ENCODE results near the gene DESI2.
A peak's percentile ranks its signal among the peaks of the same experiment; 100 is the strongest.

DESI2 gene

DNA sequence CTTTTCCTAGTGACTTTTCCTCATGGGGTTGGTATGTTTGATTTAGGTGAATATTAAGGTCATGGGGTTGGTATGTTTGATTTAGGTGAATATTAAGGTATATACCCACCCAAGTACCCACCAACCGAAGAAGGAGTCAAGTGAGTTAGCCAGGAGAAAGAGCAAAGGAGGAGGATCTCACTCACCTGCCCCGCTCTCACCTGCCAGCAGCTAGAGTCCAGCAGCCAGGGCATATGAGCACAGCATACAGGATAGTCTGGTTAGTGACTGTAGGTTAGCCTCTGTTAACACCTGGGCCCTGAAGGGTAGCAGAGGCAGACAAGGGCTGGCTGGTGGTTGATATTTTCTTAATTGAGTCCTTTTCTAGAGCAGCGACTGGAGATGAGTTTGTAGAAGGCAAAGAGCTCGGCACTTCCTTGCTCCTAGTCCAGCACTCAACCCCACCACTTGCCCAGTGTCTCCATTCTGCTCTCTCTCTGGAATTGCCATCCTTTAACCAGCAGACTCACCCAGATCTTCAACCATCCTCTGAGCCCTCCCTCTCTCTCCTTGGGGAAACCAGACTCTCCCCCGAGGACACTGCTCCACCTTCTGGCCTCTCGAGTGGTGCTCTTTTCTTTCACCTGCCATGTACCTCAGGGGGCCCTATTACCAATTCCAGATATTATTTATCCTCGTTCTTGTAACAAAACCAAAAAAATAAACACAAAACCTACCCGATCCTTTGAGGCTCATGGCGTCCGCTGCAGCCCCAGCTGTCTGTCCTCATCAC is 16.3 kb upstream of the DESI2 start:
- 81 to 82% methylated on average over 7 of the region's 10 CpGs for WGBS, 2 experiments (ENCODE audit: insufficient coverage in 2 of 2)
- H3K9me3 ChIP-seq (ENCODE audit: control insufficient read depth, low read length): no peaks in the 10 kb centered on the region
- H3K4me1 ChIP-seq (ENCODE audit: control insufficient read depth, insufficient read depth, low read length, poor library complexity, severe bottlenecking): no peaks in the 10 kb centered on the region

DNA sequence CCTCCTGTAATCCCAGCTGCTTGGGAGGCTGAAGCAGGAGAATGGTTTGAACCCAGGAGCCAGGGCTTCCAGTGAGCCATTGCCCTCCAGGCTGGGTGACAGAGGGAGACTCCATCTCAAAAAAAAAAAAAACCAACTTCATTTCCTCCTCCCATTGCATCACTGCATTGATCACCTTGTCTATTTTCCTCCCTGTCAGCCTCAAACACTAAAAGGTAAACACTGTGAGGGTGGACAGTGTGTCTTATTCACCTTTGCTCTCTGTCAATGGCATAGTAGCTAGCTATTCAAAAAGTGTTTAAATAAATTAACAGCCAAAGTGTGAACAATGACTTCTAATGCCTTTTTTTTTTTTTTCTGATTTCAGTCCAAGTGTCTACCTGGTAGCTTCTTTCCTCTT is 13.4 kb upstream of the DESI2 start:
- H3K36me3 ChIP-seq (ENCODE audit: control insufficient read depth, insufficient read depth, low read length): no peaks in the 10 kb centered on the region
- H3K9me3 ChIP-seq (ENCODE audit: control insufficient read depth, low read length): no peaks in the 10 kb centered on the region
- no peak overlapping the region for H3K27ac ChIP-seq (ENCODE audit: low read depth, low read length, severe bottlenecking)
- H3K4me3 ChIP-seq (ENCODE audit: extremely low read depth, insufficient read depth, low read length, poor library complexity, severe bottlenecking): no peak overlapping the region
- no peaks in the 10 kb centered on the region for H3K4me1 ChIP-seq (ENCODE audit: control insufficient read depth, insufficient read depth, low read length, poor library complexity, severe bottlenecking)

More for the DNA sequence above, 16.3 kb upstream of the DESI2 start:
- Histone ChIP-seq H3K4me3 (ENCODE audit: extremely low read depth, insufficient read depth, low read length, poor library complexity, severe bottlenecking) (no peak overlapping the region), H3K36me3 (ENCODE audit: control insufficient read depth, insufficient read depth, low read length) (no peaks in the 10 kb centered on the region), H3K27ac (ENCODE audit: low read depth, low read length, severe bottlenecking) (no peak overlapping the region)

DNA sequence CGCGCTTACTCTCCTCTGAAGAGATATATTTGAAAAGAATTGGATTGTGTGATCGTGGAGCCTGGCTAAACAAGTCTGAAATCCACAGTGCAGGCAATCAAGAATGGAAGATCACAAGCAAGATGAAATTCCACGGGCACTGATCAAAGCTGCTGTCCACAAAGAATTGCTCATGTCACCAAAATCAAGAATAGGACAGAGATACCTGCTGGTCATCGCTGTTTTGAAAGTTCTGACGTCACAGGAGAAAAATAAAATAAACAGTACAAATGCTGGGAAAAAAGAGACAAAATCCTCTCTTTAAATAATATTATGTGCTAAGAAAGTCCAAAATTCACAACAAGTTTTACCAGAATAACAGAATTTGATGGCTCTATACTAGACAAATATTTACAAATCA is 12.0 kb upstream of the DESI2 start:
- WGBS, 2 experiments (ENCODE audit: insufficient coverage in 2 of 2): 85 to 93% methylated on average over 4 of the region's 6 CpGs
- no peak overlapping the region for H3K4me3 ChIP-seq (ENCODE audit: extremely low read depth, insufficient read depth, low read length, poor library complexity, severe bottlenecking)
- no peak overlapping the region for H3K27ac ChIP-seq (ENCODE audit: low read depth, low read length, severe bottlenecking)
- H3K9me3 ChIP-seq (ENCODE audit: control insufficient read depth, low read length): no peaks in the 10 kb centered on the region
- no peaks in the 10 kb centered on the region for H3K4me1 ChIP-seq (ENCODE audit: control insufficient read depth, insufficient read depth, low read length, poor library complexity, severe bottlenecking)
- no peaks in the 10 kb centered on the region for H3K36me3 ChIP-seq (ENCODE audit: control insufficient read depth, insufficient read depth, low read length)

DNA sequence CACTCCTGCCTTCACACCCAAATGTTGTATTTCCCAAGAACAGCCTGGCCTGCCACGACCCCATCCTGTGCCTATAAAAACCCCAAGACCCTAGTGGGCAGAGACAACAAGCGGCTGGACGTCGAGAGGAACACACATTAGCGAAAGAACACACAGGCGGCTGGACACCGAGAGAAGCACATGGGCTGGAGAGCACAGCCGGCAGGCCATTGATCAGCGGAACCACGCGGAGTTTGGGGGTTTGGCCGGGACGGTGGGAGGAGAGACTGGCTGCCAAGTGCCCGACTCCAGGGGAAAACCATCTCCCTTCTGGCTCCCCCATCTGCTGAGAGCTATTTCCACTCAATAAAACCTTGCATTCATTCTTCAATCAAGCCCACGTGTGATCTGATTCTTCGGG is 10.4 kb upstream of the DESI2 start:
- H3K4me1 ChIP-seq (ENCODE audit: control insufficient read depth, insufficient read depth, low read length, poor library complexity, severe bottlenecking): no peaks in the 10 kb centered on the region
- no peaks in the 10 kb centered on the region for H3K36me3 ChIP-seq (ENCODE audit: control insufficient read depth, insufficient read depth, low read length)
- H3K9me3 ChIP-seq (ENCODE audit: control insufficient read depth, low read length): no peaks in the 10 kb centered on the region
- H3K27ac ChIP-seq (ENCODE audit: low read depth, low read length, severe bottlenecking): no peak overlapping the region
- 91 to 95% methylated on average over 15 to 16 of the region's 16 CpGs for WGBS, 2 experiments (ENCODE audit: insufficient coverage in 2 of 2)
- no peak overlapping the region for H3K4me3 ChIP-seq (ENCODE audit: extremely low read depth, insufficient read depth, low read length, poor library complexity, severe bottlenecking)

DNA sequence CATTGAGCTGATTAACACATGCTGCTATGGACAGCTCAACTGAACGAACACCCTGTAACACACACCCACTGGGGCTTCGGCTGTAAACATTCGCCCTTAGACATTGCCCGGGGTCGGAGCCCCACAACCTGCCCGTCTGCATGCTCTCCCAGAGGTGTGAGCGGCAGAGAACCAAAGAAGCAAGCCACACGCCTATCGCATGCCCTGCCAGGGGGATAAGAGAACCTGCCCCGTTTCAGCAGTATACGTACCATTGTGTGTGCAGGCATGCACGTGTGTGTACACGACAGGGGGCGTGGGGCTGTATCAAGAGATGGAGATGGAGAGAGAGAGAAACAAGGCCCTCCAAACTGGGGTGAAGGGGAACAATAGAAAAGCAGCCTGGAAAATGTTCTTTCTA is 9.9 kb upstream of the DESI2 start:
- Histone ChIP-seq H3K9me3 (ENCODE audit: control insufficient read depth, low read length) (no peaks in the 10 kb centered on the region), H3K36me3 (ENCODE audit: control insufficient read depth, insufficient read depth, low read length) (no peaks in the 10 kb centered on the region), H3K4me3 (ENCODE audit: extremely low read depth, insufficient read depth, low read length, poor library complexity, severe bottlenecking) (no peak overlapping the region), H3K27ac (ENCODE audit: low read depth, low read length, severe bottlenecking) (no peak overlapping the region), H3K4me1 (ENCODE audit: control insufficient read depth, insufficient read depth, low read length, poor library complexity, severe bottlenecking) (no peaks in the 10 kb centered on the region)
- 94 to 95% methylated on average over 8 to 14 of the region's 14 CpGs for WGBS, 2 experiments (ENCODE audit: insufficient coverage in 2 of 2)

DNA sequence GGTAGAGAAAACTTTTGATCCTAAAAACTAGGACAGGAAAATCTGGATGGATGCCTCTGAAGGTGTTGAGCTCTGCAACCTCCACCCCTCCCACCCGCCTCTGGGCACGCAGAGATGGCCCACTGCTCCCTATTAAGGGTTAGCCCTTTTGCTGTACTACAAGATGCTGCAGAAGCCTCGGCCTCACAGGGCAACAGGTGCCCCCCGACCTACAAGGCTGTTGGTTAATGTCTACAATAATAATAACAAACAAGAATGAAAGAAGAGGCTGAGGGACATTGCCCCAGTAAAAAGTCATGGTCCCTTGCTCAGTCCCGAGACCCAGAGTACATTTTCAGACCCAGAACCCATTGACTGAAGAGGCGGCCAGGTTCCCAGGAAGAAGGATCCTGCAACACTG is 7.5 kb upstream of the DESI2 start:
- no peak overlapping the region for H3K27ac ChIP-seq (ENCODE audit: low read depth, low read length, severe bottlenecking)
- WGBS, 2 experiments (ENCODE audit: insufficient coverage in 2 of 2): 92% methylated on average over 2 of the region's 6 CpGs; no CpG with 5 or more reads in 1 of the 2 experiments
- no peaks in the 10 kb centered on the region for H3K4me1 ChIP-seq (ENCODE audit: control insufficient read depth, insufficient read depth, low read length, poor library complexity, severe bottlenecking)
- no peaks in the 10 kb centered on the region for H3K9me3 ChIP-seq (ENCODE audit: control insufficient read depth, low read length)
- H3K36me3 ChIP-seq (ENCODE audit: control insufficient read depth, insufficient read depth, low read length): no peaks in the 10 kb centered on the region
- H3K4me3 ChIP-seq (ENCODE audit: extremely low read depth, insufficient read depth, low read length, poor library complexity, severe bottlenecking): no peak overlapping the region

DNA sequence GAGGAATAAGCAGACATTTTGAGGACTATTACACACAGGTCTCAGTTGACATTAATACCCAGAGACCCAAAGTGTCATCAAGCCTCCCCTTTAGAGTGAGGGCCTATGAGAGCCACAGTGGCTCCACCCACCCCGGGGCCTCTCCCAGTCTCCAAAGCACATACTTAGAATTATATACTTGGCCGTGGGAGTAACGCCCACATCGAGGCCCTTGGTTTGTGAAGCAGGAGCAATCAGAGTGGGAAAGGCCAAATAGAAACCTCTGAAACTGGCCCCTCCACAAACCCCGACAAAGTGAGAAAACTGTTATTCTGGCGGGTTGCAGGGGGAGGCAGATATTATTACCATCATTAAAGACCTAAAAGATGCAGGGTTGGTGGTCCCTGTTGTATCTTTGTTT is 7.0 kb upstream of the DESI2 start:
- 0% methylated on average over 1 of the region's 6 CpGs; no CpG with 5 or more reads in 1 of the 2 experiments for WGBS, 2 experiments (ENCODE audit: insufficient coverage in 2 of 2)
- Histone ChIP-seq H3K4me1 (ENCODE audit: control insufficient read depth, insufficient read depth, low read length, poor library complexity, severe bottlenecking) (no peaks in the 10 kb centered on the region), H3K27ac (ENCODE audit: low read depth, low read length, severe bottlenecking) (no peak overlapping the region), H3K36me3 (ENCODE audit: control insufficient read depth, insufficient read depth, low read length) (no peaks in the 10 kb centered on the region), H3K4me3 (ENCODE audit: extremely low read depth, insufficient read depth, low read length, poor library complexity, severe bottlenecking) (no peak overlapping the region), H3K9me3 (ENCODE audit: control insufficient read depth, low read length) (no peaks in the 10 kb centered on the region)

DNA sequence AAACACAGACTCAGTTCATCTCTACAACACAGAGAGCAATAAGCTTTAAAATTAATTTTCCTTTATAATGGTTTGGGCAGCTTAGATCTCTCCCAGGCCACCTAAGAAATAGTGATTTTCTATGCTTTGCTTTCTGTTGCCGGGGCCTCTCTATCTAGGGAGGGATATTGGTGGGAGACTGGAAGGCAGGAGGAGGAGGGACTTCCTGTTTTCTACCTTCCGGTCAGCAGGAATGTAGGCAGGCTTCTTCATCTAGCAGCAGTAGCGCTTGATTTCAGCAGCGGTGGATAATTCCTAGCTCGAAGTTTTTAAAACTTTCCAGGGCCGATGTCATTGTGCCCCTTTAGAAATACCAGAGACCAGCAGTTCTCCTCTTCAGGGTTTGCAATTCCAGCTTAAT is 5.1 kb upstream of the DESI2 start:
- H3K27ac ChIP-seq (ENCODE audit: low read depth, low read length, severe bottlenecking): no peak overlapping the region
- H3K9me3 ChIP-seq (ENCODE audit: control insufficient read depth, low read length): no peaks in the 10 kb centered on the region
- no peak overlapping the region for H3K4me3 ChIP-seq (ENCODE audit: extremely low read depth, insufficient read depth, low read length, poor library complexity, severe bottlenecking)
- WGBS, 2 experiments (ENCODE audit: insufficient coverage in 2 of 2): 87 to 92% methylated on average over 5 to 6 of the region's 6 CpGs
- no peaks in the 10 kb centered on the region for H3K36me3 ChIP-seq (ENCODE audit: control insufficient read depth, insufficient read depth, low read length)
- no peaks in the 10 kb centered on the region for H3K4me1 ChIP-seq (ENCODE audit: control insufficient read depth, insufficient read depth, low read length, poor library complexity, severe bottlenecking)

DNA sequence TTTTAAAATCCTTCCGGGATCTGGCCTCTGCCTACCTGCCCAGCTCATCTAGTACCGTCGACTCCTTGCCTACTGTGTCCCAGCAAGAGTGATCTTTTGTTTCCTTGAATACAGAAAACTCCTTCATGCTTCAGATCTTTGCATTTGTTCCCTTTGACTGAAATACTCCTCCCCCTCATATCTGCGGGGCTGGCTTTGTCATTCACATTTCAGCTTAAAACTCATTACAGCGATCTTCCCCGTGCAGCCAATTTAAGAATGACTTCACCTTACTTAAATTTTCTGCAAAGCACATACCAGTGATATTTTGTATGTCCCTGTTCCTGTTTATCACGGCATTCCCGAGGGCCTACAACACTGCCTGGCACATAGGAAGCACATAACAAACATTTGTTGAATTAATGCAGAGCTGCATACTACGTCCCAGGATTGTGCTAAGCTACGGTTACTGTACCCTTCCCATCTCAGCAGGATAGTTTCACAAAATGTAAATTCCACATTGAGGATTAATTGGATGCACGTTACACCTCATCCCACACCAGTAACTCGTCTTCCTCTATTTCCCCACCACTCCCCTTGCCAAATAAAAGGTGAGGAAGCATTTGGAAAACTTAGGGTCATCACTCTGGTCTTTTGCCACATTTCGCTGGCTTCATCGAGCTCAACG is 837 bp upstream of the DESI2 start:
- H3K36me3 ChIP-seq (ENCODE audit: control insufficient read depth, insufficient read depth, low read length): peaks cover 11% of the 10 kb centered on the region
- H3K9me3 ChIP-seq (ENCODE audit: control insufficient read depth, low read length): no peaks in the 10 kb centered on the region
- peak overlapping the region; percentile 88 for H3K4me3 ChIP-seq (ENCODE audit: extremely low read depth, insufficient read depth, low read length, poor library complexity, severe bottlenecking)
- WGBS, 2 experiments (ENCODE audit: insufficient coverage in 2 of 2): 43 to 45% methylated on average over 14 to 15 of the region's 15 CpGs
- peaks cover 11% of the 10 kb centered on the region for H3K4me1 ChIP-seq (ENCODE audit: control insufficient read depth, insufficient read depth, low read length, poor library complexity, severe bottlenecking)
- peak overlapping the region; percentile 6 for H3K27ac ChIP-seq (ENCODE audit: low read depth, low read length, severe bottlenecking)

DNA sequence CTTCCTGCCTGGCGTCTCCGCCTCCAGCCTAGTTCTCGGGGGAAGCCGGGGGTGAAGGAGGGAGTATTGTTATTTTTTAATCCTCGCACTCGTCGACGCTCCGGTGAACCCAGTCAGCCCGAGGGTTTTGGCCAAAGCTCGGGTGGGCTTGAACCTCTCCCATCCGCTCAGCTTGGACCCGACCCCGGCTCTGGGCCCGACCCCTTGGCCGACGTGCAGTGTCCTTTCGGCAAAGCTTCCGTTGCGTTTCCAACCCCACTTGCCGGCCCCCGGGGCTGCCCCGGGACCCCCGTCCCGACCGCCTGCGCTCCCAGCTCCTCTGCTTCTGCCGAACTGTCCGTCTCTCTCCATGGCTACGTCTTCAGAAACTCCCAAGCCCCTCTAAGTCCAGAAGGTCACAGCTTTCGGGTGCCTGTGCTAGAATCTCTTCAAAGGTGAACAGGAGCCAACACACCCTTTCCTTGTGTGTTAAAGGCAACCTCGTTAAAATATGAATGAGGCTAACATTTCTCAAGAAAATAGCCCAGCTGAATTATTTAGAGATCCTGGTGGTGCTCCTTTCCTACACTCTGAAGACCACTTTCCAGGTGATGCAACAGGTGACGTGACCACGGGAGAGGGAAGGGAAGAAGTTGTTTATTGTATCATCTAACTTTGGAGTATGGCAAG is 647 bp downstream of the DESI2 start:
- peak overlapping the region; percentile 89 for H3K27ac ChIP-seq (ENCODE audit: low read depth, low read length, severe bottlenecking)
- no peaks in the 10 kb centered on the region for H3K9me3 ChIP-seq (ENCODE audit: control insufficient read depth, low read length)
- WGBS, 2 experiments (ENCODE audit: insufficient coverage in 2 of 2): 0% methylated on average over 28 of the region's 34 CpGs
- H3K4me1 ChIP-seq (ENCODE audit: control insufficient read depth, insufficient read depth, low read length, poor library complexity, severe bottlenecking): peaks cover 11% of the 10 kb centered on the region
- peaks cover 26% of the 10 kb centered on the region for H3K36me3 ChIP-seq (ENCODE audit: control insufficient read depth, insufficient read depth, low read length)
- H3K4me3 ChIP-seq (ENCODE audit: extremely low read depth, insufficient read depth, low read length, poor library complexity, severe bottlenecking): peak overlapping the region; percentile 88

Data from mesodermal cell (in vitro differentiated cells).